Measurements from ENCODE around the gene WNT2B. TPM values are rescaled to one million over a fixed set of nuclear protein-coding genes. Genes with fewer than 3 reads are reported as not detected.

Gene WNT2B
- total and polyA plus RNA-seq, 2 of the 8 experiments (the other 6 are each of a cell fraction or from before 2014, with no cell fraction given) = 0.33 to 2.0 TPM

- Histone ChIP-seq H3K14ac (ENCODE audit: insufficient read length) (no peak overlapping the region), H2AK5ac (ENCODE audit: low read depth, low read length) (no peak overlapping the region), H3K4me1 (replicated peaks in 1 of 4; ENCODE audit: control insufficient read depth in 3 of 4, insufficient read depth in 4 of 4, low read length in 3 of 4) (no peaks in the 10 kb centered on the region), H3K4me3 (ENCODE audit: extremely low read depth in 1 of 4, insufficient read depth in 2 of 4, low read depth in 3 of 4, low read length in 4 of 4) (no peak overlapping the region), H2BK120ac (replicated peaks; ENCODE audit: low read depth, low read length) (no peak overlapping the region), H3K4ac (replicated peaks; ENCODE audit: insufficient read length, low read depth, low read length) (no peak overlapping the region), H3K18ac (ENCODE audit: extremely low read depth, low read length) (no peak overlapping the region), H4K8ac (ENCODE audit: extremely low read depth, insufficient read depth, low read length) (no peak overlapping the region), H4K5ac (ENCODE audit: insufficient read length, low read depth, low read length) (no peak overlapping the region), H3K9ac (replicated peaks in 1 of 4; ENCODE audit: extremely low read depth in 1 of 4, low read depth in 3 of 4, low read length in 3 of 4) (no peak overlapping the region), H3K79me1 (ENCODE audit: low read depth, low read length) (no peaks in the 10 kb centered on the region), H2BK15ac (ENCODE audit: low read length) (no peak overlapping the region), H3K56ac (replicated peaks; ENCODE audit: insufficient read length, low read depth, low read length) (no peak overlapping the region), H2BK12ac (ENCODE audit: low read depth, low read length) (no peak overlapping the region), H3K79me2 (ENCODE audit: control insufficient read depth in 1 of 2, insufficient read depth in 2 of 2, low read length in 2 of 2) (no peaks in the 10 kb centered on the region), H2BK5ac (ENCODE audit: low read depth, low read length) (no peak overlapping the region), H3K23me2 (ENCODE audit: low read depth, low read length) (no peaks in the 10 kb centered on the region), H4K20me1 (replicated peaks in 1 of 2; ENCODE audit: control insufficient read depth in 1 of 2, insufficient read depth in 2 of 2, low read length in 2 of 2) (no peaks in the 10 kb centered on the region), H3K36me3 (ENCODE audit: control insufficient read depth in 2 of 4, insufficient read depth in 4 of 4, low read length in 3 of 4) (peaks cover 0 to 8% (median 0%) of the 10 kb centered on the region in 4 experiments; a peak in 1 of 8 replicates), H3K4me2 (ENCODE audit: insufficient read depth in 1 of 2, low read depth in 2 of 2, low read length in 2 of 2) (no peak overlapping the region), H4K91ac (replicated peaks; ENCODE audit: insufficient read length, low read length) (no peak overlapping the region), H3K23ac (ENCODE audit: insufficient read length) (no peak overlapping the region), H3K27me3 (replicated peaks in 1 of 4; ENCODE audit: control insufficient read depth in 3 of 4, extremely low read depth in 1 of 4, insufficient read depth in 3 of 4, low read length in 3 of 4) (no peaks in the 10 kb centered on the region), H3K9me3 (ENCODE audit: insufficient read depth in 2 of 2, low read depth in 1 of 2, low read length in 1 of 2) (no peaks in the 10 kb centered on the region), H2AFZ (ENCODE audit: low read length) (no peak overlapping the region), H3K27ac (ENCODE audit: low read depth, low read length) (no peak overlapping the region), H2BK20ac (ENCODE audit: low read length) (no peak overlapping the region)
- POLR2A ChIA-PET (ENCODE audit: partially characterized antibody) = interaction anchor here (0.7 kb wide), 1 partner anchor 1022 kb away, joined by 3 read pairs; no protein-coding TSS in a partner anchor
- CTCF ChIA-PET (ENCODE audit: partially characterized antibody) = interaction anchor here (0.7 to 1.5 kb wide), 3 partner anchors 34 to 176 kb away, joined by 3 to 7 read pairs (median 3); no protein-coding TSS in a partner anchor
- WGBS, 2 experiments (ENCODE audit: extremely low coverage in 1 of 2, insufficient coverage in 1 of 2, insufficient read length in 1 of 2, insufficient replicate concordance in 2 of 2, low coverage in 1 of 2, low lambda C conversion rate in 2 of 2, missing lambda C conversion rate in 1 of 2) = 17% methylated on average over 1 of the region's 1 CpG; no CpG with 5 or more reads in 1 of the 2 experiments
- FAIRE-seq (no peak), DNase-seq (ENCODE audit: low read depth in 1 of 2, low spot score in 2 of 2) (no peak)
- TF ChIP-seq, protein P1, sequence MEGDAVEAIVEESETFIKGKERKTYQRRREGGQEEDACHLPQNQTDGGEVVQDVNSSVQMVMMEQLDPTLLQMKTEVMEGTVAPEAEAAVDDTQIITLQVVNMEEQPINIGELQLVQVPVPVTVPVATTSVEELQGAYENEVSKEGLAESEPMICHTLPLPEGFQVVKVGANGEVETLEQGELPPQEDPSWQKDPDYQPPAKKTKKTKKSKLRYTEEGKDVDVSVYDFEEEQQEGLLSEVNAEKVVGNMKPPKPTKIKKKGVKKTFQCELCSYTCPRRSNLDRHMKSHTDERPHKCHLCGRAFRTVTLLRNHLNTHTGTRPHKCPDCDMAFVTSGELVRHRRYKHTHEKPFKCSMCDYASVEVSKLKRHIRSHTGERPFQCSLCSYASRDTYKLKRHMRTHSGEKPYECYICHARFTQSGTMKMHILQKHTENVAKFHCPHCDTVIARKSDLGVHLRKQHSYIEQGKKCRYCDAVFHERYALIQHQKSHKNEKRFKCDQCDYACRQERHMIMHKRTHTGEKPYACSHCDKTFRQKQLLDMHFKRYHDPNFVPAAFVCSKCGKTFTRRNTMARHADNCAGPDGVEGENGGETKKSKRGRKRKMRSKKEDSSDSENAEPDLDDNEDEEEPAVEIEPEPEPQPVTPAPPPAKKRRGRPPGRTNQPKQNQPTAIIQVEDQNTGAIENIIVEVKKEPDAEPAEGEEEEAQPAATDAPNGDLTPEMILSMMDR (IDR thresholded peaks at IDR 0.05; ENCODE audit: control extremely low read depth in 1 of 3, insufficient read depth in 1 of 3, low read depth in 1 of 3, low read length in 3 of 3) = no peak
- TF ChIP-seq SRF (IDR thresholded peaks at IDR 0.05; ENCODE audit: low read depth, low read length) (no peak), KDM1A (IDR thresholded peaks at IDR 0.05; ENCODE audit: borderline replicate concordance, low read length) (no peak), E2F6 (IDR thresholded peaks at IDR 0.05) (no peak), POU5F1 (IDR thresholded peaks at IDR 0.05; ENCODE audit: low read depth, low read length) (no peak), CEBPB (IDR thresholded peaks at IDR 0.05; ENCODE audit: low read depth, low read length) (no peak), TCF12 (IDR thresholded peaks at IDR 0.05; ENCODE audit: low read depth, low read length) (no peak), PHF8 (conservative IDR thresholded peaks at IDR 0.05; ENCODE audit: low read depth, low read length) (no peak)
- TF ChIP-seq, protein P2, sequence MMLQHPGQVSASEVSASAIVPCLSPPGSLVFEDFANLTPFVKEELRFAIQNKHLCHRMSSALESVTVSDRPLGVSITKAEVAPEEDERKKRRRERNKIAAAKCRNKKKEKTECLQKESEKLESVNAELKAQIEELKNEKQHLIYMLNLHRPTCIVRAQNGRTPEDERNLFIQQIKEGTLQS (IDR thresholded peaks at IDR 0.05; ENCODE audit: insufficient read depth, low read depth, low read length) = no peak
Measured at GRCh38 chr1:112540226-112540794, 31.5 kb downstream of the WNT2B start.
